ENCODE measurements around the gene CMTM1.

CMTM1 gene

GRCh38 chr16:66566051-66566901 lies at the start of gene CMTM1:
Gene CMTM1, plus strand, starts transcription at chr16:66566439. Its CDS starts 75 bp downstream, at chr16:66566514.
- peaks cover 0 to 16% (median 0%) of the 10 kb centered on the region in 4 donors for H3K4me1 ChIP-seq
- no peak for DNase-seq
- H3K9me3 ChIP-seq: no peaks in the 10 kb centered on the region
- intact Hi-C loops (cut with DNase I; ENCODE audit: low total_unique reads): no loop called here
- H3K4me3 ChIP-seq: no peak within 1 kb of the TSS
- no peaks in the 10 kb centered on the region for H3K27me3 ChIP-seq
- TF ChIP-seq CTCF (IDR thresholded peaks at IDR 0.05): no peak
- H3K36me3 ChIP-seq: peaks cover 12 to 37% (median 21%) of the 10 kb centered on the region in 3 donors
- H3K27ac ChIP-seq: no peak within 1 kb of the TSS

GRCh38 chr16:66516509-66516807 lies 49.8 kb upstream of the CMTM1 start:
- Histone ChIP-seq H3K4me3 (no peak overlapping the region), H3K9me3 (no peaks in the 10 kb centered on the region), H3K27me3 (no peaks in the 10 kb centered on the region), H3K4me1 (peaks cover 5 to 67% (median 56%) of the 10 kb centered on the region in 4 donors), H3K27ac (peak overlapping the region; percentile 92 to 95), H3K36me3 (peaks cover 3 to 31% (median 4%) of the 10 kb centered on the region in 3 donors)
- TF ChIP-seq CTCF (IDR thresholded peaks at IDR 0.05): no peak
- no peak for DNase-seq
- intact Hi-C loops (cut with DNase I; ENCODE audit: low total_unique reads): no loop called here

GRCh38 chr16:66516808-66517585 lies 49.2 kb upstream of the CMTM1 start:
- Histone ChIP-seq H3K9me3 (no peaks in the 10 kb centered on the region), H3K4me1 (peaks cover under 1 to 67% (median 55%) of the 10 kb centered on the region in 4 donors), H3K36me3 (peaks cover 3 to 34% (median 4%) of the 10 kb centered on the region in 3 donors), H3K4me3 (peak overlapping the region in 1 of 2 donors; percentile 12), H3K27me3 (no peaks in the 10 kb centered on the region), H3K27ac (peak overlapping the region; percentile 92 to 95)
- peak; percentile 98 to 99 for DNase-seq
- no peak for TF ChIP-seq CTCF (IDR thresholded peaks at IDR 0.05)
- intact Hi-C loops (cut with DNase I; ENCODE audit: low total_unique reads): no loop called here

- Histone ChIP-seq H3K27ac (peak overlapping the region; percentile 92 to 95), H3K4me1 (peaks cover 0 to 67% (median 53%) of the 10 kb centered on the region in 4 donors), H3K9me3 (no peaks in the 10 kb centered on the region), H3K36me3 (peaks cover 3 to 40% (median 4%) of the 10 kb centered on the region in 3 donors), H3K27me3 (no peaks in the 10 kb centered on the region), H3K4me3 (peak overlapping the region in 1 of 2 donors; percentile 12)
- no peak for TF ChIP-seq CTCF (IDR thresholded peaks at IDR 0.05)
- intact Hi-C loops (cut with DNase I; ENCODE audit: low total_unique reads): no loop called here
- DNase-seq: no peak
Measured at GRCh38 chr16:66517586-66518263, 48.5 kb upstream of the CMTM1 start.

All from tibial artery (tissue), 4 donors.